ENCODE results near the gene FMN2.

Gene FMN2

GRCh38 chr1:240193679-240194078, 102.0 kb downstream of the FMN2 start:
- no peak for DNase-seq (ENCODE audit: low read depth in 2 of 3, low spot score in 1 of 3)

- no peak for DNase-seq (ENCODE audit: low read depth in 2 of 3, low spot score in 1 of 3)
These were observed 102.4 kb downstream of the FMN2 start for GRCh38 chr1:240194120-240194519.

GRCh38 chr1:240198376-240198775, 106.7 kb downstream of the FMN2 start:
- no peak for DNase-seq (ENCODE audit: low read depth in 2 of 3, low spot score in 1 of 3)

GRCh38 chr1:240199758-240200645, 108.3 kb downstream of the FMN2 start:
- no peak for DNase-seq (ENCODE audit: low read depth in 2 of 3, low spot score in 1 of 3)

- no peak for DNase-seq (ENCODE audit: low read depth in 2 of 3, low spot score in 1 of 3)
These were observed 110.2 kb downstream of the FMN2 start for GRCh38 chr1:240201931-240202330.

- no peak for DNase-seq (ENCODE audit: low read depth in 2 of 3, low spot score in 1 of 3)
These were observed 115.5 kb downstream of the FMN2 start for GRCh38 chr1:240207073-240207709.

GRCh38 chr1:240210026-240210425, 118.3 kb downstream of the FMN2 start:
- DNase-seq (ENCODE audit: low read depth in 2 of 3, low spot score in 1 of 3) = no peak

GRCh38 chr1:240212556-240212955, 120.9 kb downstream of the FMN2 start:
- DNase-seq (ENCODE audit: low read depth in 2 of 3, low spot score in 1 of 3) = no peak

GRCh38 chr1:240217403-240217802, 125.7 kb downstream of the FMN2 start:
- DNase-seq (ENCODE audit: low read depth in 2 of 3, low spot score in 1 of 3) = no peak

- no peak for DNase-seq (ENCODE audit: low read depth in 2 of 3, low spot score in 1 of 3)
These were observed 127.4 kb downstream of the FMN2 start for GRCh38 chr1:240219104-240219503.

GRCh38 chr1:240226102-240226501, 134.4 kb downstream of the FMN2 start:
- DNase-seq (ENCODE audit: low read depth in 2 of 3, low spot score in 1 of 3) = no peak

- DNase-seq (ENCODE audit: low read depth in 2 of 3, low spot score in 1 of 3) = no peak
These were observed 139.1 kb downstream of the FMN2 start for GRCh38 chr1:240230816-240231215.

- no peak for DNase-seq (ENCODE audit: low read depth in 2 of 3, low spot score in 1 of 3)
These were observed 140.8 kb downstream of the FMN2 start for GRCh38 chr1:240232530-240232929.

- no peak for DNase-seq (ENCODE audit: low read depth in 2 of 3, low spot score in 1 of 3)
These were observed 143.0 kb downstream of the FMN2 start for GRCh38 chr1:240234485-240235210.

- no peak for DNase-seq (ENCODE audit: low read depth in 2 of 3, low spot score in 1 of 3)
These were observed 144.0 kb downstream of the FMN2 start for GRCh38 chr1:240235521-240236288.

- DNase-seq (ENCODE audit: low read depth in 2 of 3, low spot score in 1 of 3) = no peak
These were observed 145.6 kb downstream of the FMN2 start for GRCh38 chr1:240237305-240237721.

GRCh38 chr1:240239309-240239708, 147.6 kb downstream of the FMN2 start:
- no peak for DNase-seq (ENCODE audit: low read depth in 2 of 3, low spot score in 1 of 3)

GRCh38 chr1:240241278-240241677, 149.6 kb downstream of the FMN2 start:
- no peak for DNase-seq (ENCODE audit: low read depth in 2 of 3, low spot score in 1 of 3)

GRCh38 chr1:240242601-240243144, 151.0 kb downstream of the FMN2 start:
- DNase-seq (ENCODE audit: low read depth in 2 of 3, low spot score in 1 of 3) = no peak

- no peak for DNase-seq (ENCODE audit: low read depth in 2 of 3, low spot score in 1 of 3)
These were observed 153.4 kb downstream of the FMN2 start for GRCh38 chr1:240244968-240245628.

Data from stimulated activated CD4-positive, alpha-beta T cell treated with anti-CD3 and anti-CD28 coated beads, Interleukin-12 subunit alpha, Interleukin-12 subunit beta, amount 100 ng/mL, for 48 hours (primary cell).